GM23248 (cell line): Measurements from ENCODE around the gene RABGAP1L. TPM values are rescaled to one million over a fixed set of nuclear protein-coding genes. Genes with fewer than 3 reads are reported as not detected.
"Not testable (repeated sequence)": the region's sequence is repeated elsewhere in the genome, so short reads cannot be mapped to it uniquely, and the experiment has no call there.

Experiments
- DNase-seq: peaks from one replicate; pipeline ENCODE4 v3.0.0-alpha.2; 2015
- H2AFZ ChIP-seq: fragments of 200-600 bp; sonication (generic); 2 replicates; pipeline ENCODE4 v1.6.1; 2016; ENCODE audit warnings: antibody characterized with exemption
- H3F3A ChIP-seq: fragments of 200-600 bp; sonication (generic); 2 replicates; pipeline ENCODE4 v1.6.1; 2016; ENCODE audit warnings: mild to moderate bottlenecking, antibody characterized with exemption, mixed run types; ENCODE audit not compliant: insufficient read depth
- H3K27ac ChIP-seq: fragments of 200-600 bp; sonication (generic); 2 replicates; pipeline ENCODE4 v1.5.1; 2016; ENCODE audit warnings: mild to moderate bottlenecking
- H3K27me3 ChIP-seq: fragments of 200-600 bp; sonication (generic); replicated peaks from 2 replicates; pipeline ENCODE4 v1.6.1; 2016; ENCODE audit warnings: mild to moderate bottlenecking; ENCODE audit not compliant: insufficient read depth
- H3K36me3 ChIP-seq: fragments of 200-600 bp; sonication (generic); 2 replicates; pipeline ENCODE4 v1.6.1; 2016; ENCODE audit warnings: low read depth, mild to moderate bottlenecking
- H3K4me1 ChIP-seq: fragments of 200-600 bp; sonication (generic); 2 replicates; pipeline ENCODE4 v1.6.1; 2016; ENCODE audit warnings: mild to moderate bottlenecking; ENCODE audit not compliant: insufficient read depth
- H3K4me2 ChIP-seq: fragments of 200-600 bp; sonication (generic); one replicate; pipeline ENCODE4 v1.6.1; 2016; ENCODE audit warnings: mild to moderate bottlenecking; ENCODE audit not compliant: unreplicated experiment
- H3K4me3 ChIP-seq: fragments of 200-600 bp; sonication (generic); 2 replicates; pipeline ENCODE4 v1.5.1; 2016; ENCODE audit warnings: mild to moderate bottlenecking
- H3K79me2 ChIP-seq: fragments of 200-600 bp; sonication (generic); 2 replicates; pipeline ENCODE4 v1.6.1; 2016; ENCODE audit warnings: mild to moderate bottlenecking; ENCODE audit not compliant: insufficient read depth
- H3K9ac ChIP-seq: fragments of 200-600 bp; sonication (generic); 2 replicates; pipeline ENCODE4 v1.6.1; 2016; ENCODE audit warnings: mild to moderate bottlenecking
- H3K9me2 ChIP-seq: fragments of 200-600 bp; sonication (generic); 2 replicates; pipeline ENCODE4 v1.6.1; 2016; ENCODE audit warnings: mixed run types, mild to moderate bottlenecking, moderate library complexity; ENCODE audit not compliant: insufficient read depth
- H3K9me3 ChIP-seq: fragments of 200-600 bp; sonication (generic); one replicate; pipeline ENCODE4 v1.6.1; 2017; ENCODE audit warnings: low read depth
- H4K20me1 ChIP-seq: fragments of 200-600 bp; sonication (generic); 2 replicates; pipeline ENCODE4 v1.6.0; 2016; ENCODE audit not compliant: insufficient read depth
- EZH2 ChIP-seq: fragments of 200-600 bp; sonication (generic); IDR thresholded peaks from 2 replicates; pipeline ENCODE4 v1.6.1; 2018; ENCODE audit warnings: antibody characterized with exemption, mild to moderate bottlenecking; ENCODE audit not compliant: insufficient read depth, poor library complexity, severe bottlenecking
- EZH2phosphoT487 ChIP-seq: fragments of 200-600 bp; sonication (generic); IDR thresholded peaks from 2 replicates; pipeline ENCODE4 v1.6.1; 2018; ENCODE audit warnings: antibody characterized with exemption, moderate library complexity, mild to moderate bottlenecking, low read depth; ENCODE audit not compliant: insufficient read depth
- WGBS, 2 experiments: methylation state at CpG; one replicate each; pipeline ENCODE4 v1.1.6; 2015 to 2017; ENCODE audit warnings: low lambda C conversion rate in 2 of 2, low coverage in 1 of 2; ENCODE audit errors: missing lambda C conversion rate in 2 of 2; 5-methylcytosine and 5-hydroxymethylcytosine counted together
- in situ Hi-C: fragments of 300-500 bp; cut with MboI; formaldehyde crosslinking; loops from 2 replicates; pipeline ENCODE4 v1.15.0; 2020
- polyA plus RNA-seq: library from polyadenylated mRNA; unstranded; fragments of >200 nt; fragmentation: Nextera tagmentation; extraction: Ambion mirVana; gene quantifications from 2 replicates; pipeline ENCODE4 v1.2.1, GENCODE V29; 2016
- total RNA-seq: library from RNA; depleted of rRNA; stranded (reverse); fragments of >200 nt; shearing (Covaris generic); gene quantifications from 2 replicates; pipeline ENCODE4 v1.2.3, GENCODE V29; 2014

RABGAP1L gene
- total and polyA plus RNA-seq, 2 experiments from 2014 or later, result 13.7 to 21.6 TPM

GRCh38 chr1:174690266-174690665 lies 530.9 kb downstream of the RABGAP1L start:
- H3K27ac ChIP-seq, result no peak overlapping the region
- H3K79me2 ChIP-seq, result no peaks in the 10 kb centered on the region
- no peaks in the 10 kb centered on the region for H3F3A ChIP-seq
- no peak for DNase-seq
- H2AFZ ChIP-seq, result no peak overlapping the region
- TF ChIP-seq EZH2 (no peak), EZH2phosphoT487 (no peak)
- H3K9ac ChIP-seq, result no peak overlapping the region
- H3K27me3 ChIP-seq, result no peaks in the 10 kb centered on the region
- H3K4me3 ChIP-seq, result no peak overlapping the region
- no peaks in the 10 kb centered on the region for H4K20me1 ChIP-seq
- H3K36me3 ChIP-seq, result no peaks in the 10 kb centered on the region
- 0 out of 2 replicates have a peak, but pooled peaks cover 6% of the 10 kb centered on the region for H3K4me1 ChIP-seq
- no peak overlapping the region for H3K4me2 ChIP-seq
- H3K9me3 ChIP-seq, result no peaks in the 10 kb centered on the region
- no peaks in the 10 kb centered on the region for H3K9me2 ChIP-seq
- in situ Hi-C loops, result no loop called here

DNA sequence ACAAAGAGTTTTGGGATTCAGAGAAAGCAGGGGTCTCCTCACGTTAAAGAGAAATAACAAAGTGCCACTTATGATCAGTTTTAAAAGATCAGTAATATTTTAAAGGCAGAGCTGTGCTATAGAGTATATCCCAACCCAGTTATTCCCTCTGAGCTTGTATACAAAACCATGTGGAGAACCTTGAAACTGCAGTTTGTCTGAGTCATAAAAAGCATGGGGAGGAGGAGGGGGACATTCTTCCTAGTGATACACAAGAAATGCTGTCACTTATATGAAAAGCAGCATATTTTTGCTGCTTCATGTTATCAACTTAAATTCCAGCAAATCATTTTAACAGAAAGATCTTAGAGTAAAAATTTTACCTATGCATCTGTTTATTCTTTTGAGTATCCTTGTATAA lies 533.0 kb downstream of the RABGAP1L start:
- no peaks in the 10 kb centered on the region for H3F3A ChIP-seq
- no peaks in the 10 kb centered on the region for H3K27me3 ChIP-seq
- no peak for TF ChIP-seq EZH2phosphoT487
- TF ChIP-seq EZH2, result no peak
- 89 to 94% methylated on average over 1 of the region's 1 CpG for WGBS, 2 experiments
- H3K4me3 ChIP-seq, result no peak overlapping the region
- no peak overlapping the region for H2AFZ ChIP-seq
- no peaks in the 10 kb centered on the region for H3K9me3 ChIP-seq
- no peaks in the 10 kb centered on the region for H3K36me3 ChIP-seq
- no peak overlapping the region for H3K4me2 ChIP-seq
- in situ Hi-C loops, result no loop called here
- no peaks in the 10 kb centered on the region for H4K20me1 ChIP-seq
- H3K4me1 ChIP-seq, result 0 out of 2 replicates have a peak, but pooled peaks cover 6% of the 10 kb centered on the region
- no peaks in the 10 kb centered on the region for H3K9me2 ChIP-seq
- H3K79me2 ChIP-seq, result no peaks in the 10 kb centered on the region
- DNase-seq, result peak; percentile 41
- H3K9ac ChIP-seq, result no peak overlapping the region
- no peak overlapping the region for H3K27ac ChIP-seq

GRCh38 chr1:174693085-174693484 lies 533.8 kb downstream of the RABGAP1L start:
- TF ChIP-seq EZH2phosphoT487, result no peak
- no peak for TF ChIP-seq EZH2
- 83% methylated on average over 3 of the region's 3 CpGs for WGBS, 2 experiments
- Histone ChIP-seq H3K9me2 (no peaks in the 10 kb centered on the region), H3F3A (no peaks in the 10 kb centered on the region), H4K20me1 (no peaks in the 10 kb centered on the region), H3K36me3 (no peaks in the 10 kb centered on the region), H3K4me3 (no peak overlapping the region), H3K27ac (no peak overlapping the region), H3K9ac (no peak overlapping the region), H3K27me3 (no peaks in the 10 kb centered on the region), H3K4me1 (0 out of 2 replicates have a peak, but pooled peaks cover 6% of the 10 kb centered on the region), H3K9me3 (no peaks in the 10 kb centered on the region), H3K79me2 (no peaks in the 10 kb centered on the region), H2AFZ (no peak overlapping the region), H3K4me2 (no peak overlapping the region)
- DNase-seq, result no peak
- in situ Hi-C loops, result no loop called here

GRCh38 chr1:174693539-174693938 lies 534.2 kb downstream of the RABGAP1L start:
- H3K9ac ChIP-seq, in situ Hi-C loops, H3K27ac ChIP-seq, H3K36me3 ChIP-seq, H3K9me3 ChIP-seq, H4K20me1 ChIP-seq, H3K27me3 ChIP-seq, H3K4me3 ChIP-seq, H3K4me1 ChIP-seq, H3K4me2 ChIP-seq, DNase-seq, H3K9me2 ChIP-seq, H3K79me2 ChIP-seq, H2AFZ ChIP-seq, H3F3A ChIP-seq: not testable (repeated sequence)

GRCh38 chr1:174696026-174696821 lies 536.9 kb downstream of the RABGAP1L start:
- Histone ChIP-seq H4K20me1 (no peaks in the 10 kb centered on the region), H3K27ac (no peak overlapping the region), H3K27me3 (no peaks in the 10 kb centered on the region), H3K4me2 (no peak overlapping the region), H3K9ac (no peak overlapping the region), H3F3A (no peaks in the 10 kb centered on the region), H3K36me3 (no peaks in the 10 kb centered on the region), H2AFZ (no peak overlapping the region), H3K9me3 (no peaks in the 10 kb centered on the region), H3K79me2 (no peaks in the 10 kb centered on the region), H3K4me1 (peaks cover 11% of the 10 kb centered on the region; the same call in 1 of the 2 replicates), H3K9me2 (no peaks in the 10 kb centered on the region), H3K4me3 (no peak overlapping the region)
- 65 to 72% methylated on average over 5 of the region's 5 CpGs for WGBS, 2 experiments
- TF ChIP-seq EZH2phosphoT487 (no peak), EZH2 (no peak)
- in situ Hi-C loops, result no loop called here
- DNase-seq, result no peak
